Measurements from ENCODE around the gene RALY.

GRCh38 chr20:34012735-34013134 lies 19.0 kb downstream of the RALY start:
- TF ChIP-seq POLR2A (IDR thresholded peaks at IDR 0.05), result no peak
- TF ChIP-seq, protein P1, sequence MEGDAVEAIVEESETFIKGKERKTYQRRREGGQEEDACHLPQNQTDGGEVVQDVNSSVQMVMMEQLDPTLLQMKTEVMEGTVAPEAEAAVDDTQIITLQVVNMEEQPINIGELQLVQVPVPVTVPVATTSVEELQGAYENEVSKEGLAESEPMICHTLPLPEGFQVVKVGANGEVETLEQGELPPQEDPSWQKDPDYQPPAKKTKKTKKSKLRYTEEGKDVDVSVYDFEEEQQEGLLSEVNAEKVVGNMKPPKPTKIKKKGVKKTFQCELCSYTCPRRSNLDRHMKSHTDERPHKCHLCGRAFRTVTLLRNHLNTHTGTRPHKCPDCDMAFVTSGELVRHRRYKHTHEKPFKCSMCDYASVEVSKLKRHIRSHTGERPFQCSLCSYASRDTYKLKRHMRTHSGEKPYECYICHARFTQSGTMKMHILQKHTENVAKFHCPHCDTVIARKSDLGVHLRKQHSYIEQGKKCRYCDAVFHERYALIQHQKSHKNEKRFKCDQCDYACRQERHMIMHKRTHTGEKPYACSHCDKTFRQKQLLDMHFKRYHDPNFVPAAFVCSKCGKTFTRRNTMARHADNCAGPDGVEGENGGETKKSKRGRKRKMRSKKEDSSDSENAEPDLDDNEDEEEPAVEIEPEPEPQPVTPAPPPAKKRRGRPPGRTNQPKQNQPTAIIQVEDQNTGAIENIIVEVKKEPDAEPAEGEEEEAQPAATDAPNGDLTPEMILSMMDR (IDR thresholded peaks at IDR 0.05), result no peak
- no peak for TF ChIP-seq EP300 (IDR thresholded peaks at IDR 0.05)

All from upper lobe of left lung (tissue), 4 donors.